ENCODE measurements around the gene ANKRD28.

- TF ChIP-seq FOXA1 (IDR thresholded peaks at IDR 0.05) = no peak
- TF ChIP-seq FOXK2 (IDR thresholded peaks at IDR 0.05) = no peak
- TF ChIP-seq ELF4 (IDR thresholded peaks at IDR 0.05) = no peak
- TF ChIP-seq ZNF384 (IDR thresholded peaks at IDR 0.05) = no peak
- no peak for TF ChIP-seq SP1 (IDR thresholded peaks at IDR 0.05)
- no peak for TF ChIP-seq TARDBP (IDR thresholded peaks at IDR 0.05)
- no peak for TF ChIP-seq L3MBTL2 (conservative IDR thresholded peaks at IDR 0.05)
- no peak for TF ChIP-seq FOXM1 (IDR thresholded peaks at IDR 0.05; ENCODE audit: borderline replicate concordance)
- no peak for TF ChIP-seq SUZ12 (IDR thresholded peaks at IDR 0.05)
- TF ChIP-seq LEF1 (IDR thresholded peaks at IDR 0.05; ENCODE audit: borderline replicate concordance) = no peak
- TF ChIP-seq PKNOX1 (IDR thresholded peaks at IDR 0.05) = no peak
- TF ChIP-seq ARNT (IDR thresholded peaks at IDR 0.05) = no peak
- no peak for TF ChIP-seq HDGF (IDR thresholded peaks at IDR 0.05; ENCODE audit: borderline replicate concordance)
- TF ChIP-seq BHLHE40 (IDR thresholded peaks at IDR 0.05; ENCODE audit: borderline replicate concordance) = no peak
These were observed 167.8 kb downstream of the ANKRD28 start for GRCh38 chr3:15629860-15630597.

Measured in HEK293T (cell line).